ENCODE measurements around the gene PTPRK.
A peak's percentile ranks its signal among the peaks of the same experiment; 100 is the strongest.

PTPRK gene

GRCh38 chr6:128280960-128281359, 239.4 kb downstream of the PTPRK start:
- peaks cover 29% of the 10 kb centered on the region for H3K4me1 Mint-ChIP-seq
- peaks cover 2% of the 10 kb centered on the region for H3K9me3 Mint-ChIP-seq
- TF ChIP-seq CTCF (IDR thresholded peaks at IDR 0.05; ENCODE audit: unreplicated experiment in 3 of 3), result no peak
- H3K27ac Mint-ChIP-seq, result no peak overlapping the region
- no peak overlapping the region for H3K4me3 Mint-ChIP-seq
- H3K27me3 Mint-ChIP-seq (ENCODE audit: low read depth), result no peaks in the 10 kb centered on the region
- peaks cover under 1% of the 10 kb centered on the region for H3K36me3 Mint-ChIP-seq (ENCODE audit: low read depth)

GRCh38 chr6:128280066-128280465, 240.3 kb downstream of the PTPRK start:
- TF ChIP-seq CTCF (IDR thresholded peaks at IDR 0.05; ENCODE audit: unreplicated experiment in 3 of 3), result no peak
- Mint-ChIP-seq H3K27me3 (ENCODE audit: low read depth) (no peaks in the 10 kb centered on the region), H3K4me1 (peaks cover 29% of the 10 kb centered on the region), H3K36me3 (ENCODE audit: low read depth) (no peaks in the 10 kb centered on the region), H3K9me3 (no peaks in the 10 kb centered on the region), H3K27ac (peak overlapping the region in 1 of 3 experiments; percentile 2), H3K4me3 (no peak overlapping the region)

- Mint-ChIP-seq H3K27me3 (ENCODE audit: low read depth) (no peaks in the 10 kb centered on the region), H3K27ac (peak overlapping the region; percentile 44 to 80 (median 61)), H3K36me3 (ENCODE audit: low read depth) (no peaks in the 10 kb centered on the region), H3K4me1 (peaks cover 29% of the 10 kb centered on the region), H3K4me3 (no peak overlapping the region), H3K9me3 (no peaks in the 10 kb centered on the region)
- TF ChIP-seq CTCF (IDR thresholded peaks at IDR 0.05; ENCODE audit: unreplicated experiment in 3 of 3), result no peak
These were observed 241.6 kb downstream of the PTPRK start for GRCh38 chr6:128278836-128279235.

GRCh38 chr6:128277379-128277778, 243.0 kb downstream of the PTPRK start:
- H3K36me3 Mint-ChIP-seq (ENCODE audit: low read depth), result peaks cover 4% of the 10 kb centered on the region
- peak overlapping the region; percentile 5 to 16 (median 16) for H3K27ac Mint-ChIP-seq
- H3K4me3 Mint-ChIP-seq, result no peak overlapping the region

GRCh38 chr6:128276311-128276710, 244.1 kb downstream of the PTPRK start:
- no peaks in the 10 kb centered on the region for H3K27me3 Mint-ChIP-seq (ENCODE audit: low read depth)
- no peak overlapping the region for H3K4me3 Mint-ChIP-seq
- no peaks in the 10 kb centered on the region for H3K9me3 Mint-ChIP-seq
- no peak for TF ChIP-seq CTCF (IDR thresholded peaks at IDR 0.05; ENCODE audit: unreplicated experiment in 3 of 3)
- peaks cover 4% of the 10 kb centered on the region for H3K36me3 Mint-ChIP-seq (ENCODE audit: low read depth)
- peak overlapping the region in 2 of 3 experiments; percentile 5 to 16 for H3K27ac Mint-ChIP-seq
- H3K4me1 Mint-ChIP-seq, result peaks cover 29% of the 10 kb centered on the region

More at GRCh38 chr6:128277379-128277778, 243.0 kb downstream of the PTPRK start:
- H3K4me1 Mint-ChIP-seq, result peaks cover 29% of the 10 kb centered on the region
- H3K27me3 Mint-ChIP-seq (ENCODE audit: low read depth), result no peaks in the 10 kb centered on the region
- no peak for TF ChIP-seq CTCF (IDR thresholded peaks at IDR 0.05; ENCODE audit: unreplicated experiment in 3 of 3)
- H3K9me3 Mint-ChIP-seq, result no peaks in the 10 kb centered on the region

GRCh38 chr6:128275681-128276080, 244.7 kb downstream of the PTPRK start:
- Mint-ChIP-seq H3K36me3 (ENCODE audit: low read depth) (peaks cover 4% of the 10 kb centered on the region), H3K4me3 (no peak overlapping the region), H3K9me3 (no peaks in the 10 kb centered on the region), H3K27ac (no peak overlapping the region), H3K4me1 (peaks cover 29% of the 10 kb centered on the region), H3K27me3 (ENCODE audit: low read depth) (no peaks in the 10 kb centered on the region)
- TF ChIP-seq CTCF (IDR thresholded peaks at IDR 0.05; ENCODE audit: unreplicated experiment in 3 of 3), result no peak

All from nephron (organoid).